ENCODE data around the gene HOXB3.
A peak's percentile ranks its signal among the peaks of the same experiment; 100 is the strongest.

The HOXB3 gene

GRCh38 chr17:48624118-48624517, 34.1 kb upstream of the HOXB3 start:
- CTCF ChIA-PET: interaction anchor here (0.5 to 5.0 kb wide), 13 partner anchors 11 to 576 kb away, joined by 3 to 37 read pairs (median 4); partner anchors contain the start of gene NFE2L1
- Histone ChIP-seq H3K4me3 (ENCODE audit: low read depth, low read length) (peak overlapping the region; percentile 78), H3K4me1 (ENCODE audit: control insufficient read depth, insufficient read depth, low read length) (peaks cover 29% of the 10 kb centered on the region), H3K27ac (ENCODE audit: extremely low read depth, low read depth, low read length) (peak overlapping the region; percentile 100; the same call in 1 of the 2 replicates), H3K36me3 (ENCODE audit: control insufficient read depth in 2 of 2, insufficient read depth in 1 of 2, low read length in 2 of 2) (peaks cover 0 to 26% of the 10 kb centered on the region in 2 experiments; a peak in 1 of 3 replicates), H3K9me3 (ENCODE audit: control insufficient read depth, insufficient read depth, low read depth, low read length) (no peaks in the 10 kb centered on the region)
- POLR2A ChIA-PET: interaction anchor here (1.1 to 1.4 kb wide), 2 partner anchors 11 to 26 kb away, joined by 3 to 7 read pairs; no protein-coding TSS in a partner anchor
- TF ChIP-seq, protein P1, sequence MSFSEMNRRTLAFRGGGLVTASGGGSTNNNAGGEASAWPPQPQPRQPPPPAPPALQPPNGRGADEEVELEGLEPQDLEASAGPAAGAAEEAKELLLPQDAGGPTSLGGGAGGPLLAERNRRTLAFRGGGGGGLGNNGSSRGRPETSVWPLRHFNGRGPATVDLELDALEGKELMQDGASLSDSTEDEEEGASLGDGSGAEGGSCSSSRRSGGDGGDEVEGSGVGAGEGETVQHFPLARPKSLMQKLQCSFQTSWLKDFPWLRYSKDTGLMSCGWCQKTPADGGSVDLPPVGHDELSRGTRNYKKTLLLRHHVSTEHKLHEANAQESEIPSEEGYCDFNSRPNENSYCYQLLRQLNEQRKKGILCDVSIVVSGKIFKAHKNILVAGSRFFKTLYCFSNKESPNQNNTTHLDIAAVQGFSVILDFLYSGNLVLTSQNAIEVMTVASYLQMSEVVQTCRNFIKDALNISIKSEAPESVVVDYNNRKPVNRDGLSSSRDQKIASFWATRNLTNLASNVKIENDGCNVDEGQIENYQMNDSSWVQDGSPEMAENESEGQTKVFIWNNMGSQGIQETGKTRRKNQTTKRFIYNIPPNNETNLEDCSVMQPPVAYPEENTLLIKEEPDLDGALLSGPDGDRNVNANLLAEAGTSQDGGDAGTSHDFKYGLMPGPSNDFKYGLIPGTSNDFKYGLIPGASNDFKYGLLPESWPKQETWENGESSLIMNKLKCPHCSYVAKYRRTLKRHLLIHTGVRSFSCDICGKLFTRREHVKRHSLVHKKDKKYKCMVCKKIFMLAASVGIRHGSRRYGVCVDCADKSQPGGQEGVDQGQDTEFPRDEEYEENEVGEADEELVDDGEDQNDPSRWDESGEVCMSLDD (tag by site-specific recombination; IDR thresholded peaks at IDR 0.05): no peak
- TF ChIP-seq TCF7L2 (IDR thresholded peaks at IDR 0.05; ENCODE audit: borderline replicate concordance, low read depth, low read length): no peak
- TF ChIP-seq ZNF654 (tag by site-specific recombination; IDR thresholded peaks at IDR 0.05; ENCODE audit: low read depth): no peak
- no peak for TF ChIP-seq EGR2 (tag by site-specific recombination; IDR thresholded peaks at IDR 0.05; ENCODE audit: low read depth)
- TF ChIP-seq ZNF76 (tag by site-specific recombination; IDR thresholded peaks at IDR 0.05; ENCODE audit: borderline replicate concordance, low read depth): no peak
- no peak for TF ChIP-seq ZNF785 (tag by site-specific recombination; IDR thresholded peaks at IDR 0.05)
- TF ChIP-seq INSM2 (tag by site-specific recombination; IDR thresholded peaks at IDR 0.05): no peak
- no peak for TF ChIP-seq ZNF585B (tag by site-specific recombination; IDR thresholded peaks at IDR 0.05)
- TF ChIP-seq, protein P2, sequence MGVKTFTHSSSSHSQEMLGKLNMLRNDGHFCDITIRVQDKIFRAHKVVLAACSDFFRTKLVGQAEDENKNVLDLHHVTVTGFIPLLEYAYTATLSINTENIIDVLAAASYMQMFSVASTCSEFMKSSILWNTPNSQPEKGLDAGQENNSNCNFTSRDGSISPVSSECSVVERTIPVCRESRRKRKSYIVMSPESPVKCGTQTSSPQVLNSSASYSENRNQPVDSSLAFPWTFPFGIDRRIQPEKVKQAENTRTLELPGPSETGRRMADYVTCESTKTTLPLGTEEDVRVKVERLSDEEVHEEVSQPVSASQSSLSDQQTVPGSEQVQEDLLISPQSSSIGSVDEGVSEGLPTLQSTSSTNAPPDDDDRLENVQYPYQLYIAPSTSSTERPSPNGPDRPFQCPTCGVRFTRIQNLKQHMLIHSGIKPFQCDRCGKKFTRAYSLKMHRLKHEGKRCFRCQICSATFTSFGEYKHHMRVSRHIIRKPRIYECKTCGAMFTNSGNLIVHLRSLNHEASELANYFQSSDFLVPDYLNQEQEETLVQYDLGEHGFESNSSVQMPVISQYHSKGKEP (tag by site-specific recombination; IDR thresholded peaks at IDR 0.05): no peak
- TF ChIP-seq PBX3 (CRISPR knock-in tag; IDR thresholded peaks at IDR 0.05): no peak

GRCh38 chr17:48623583-48623982, 33.5 kb upstream of the HOXB3 start:
- peaks cover 33% of the 10 kb centered on the region for H3K4me1 ChIP-seq (ENCODE audit: control insufficient read depth, insufficient read depth, low read length)
- ChIA-PET CTCF (interaction anchor here (1.0 to 5.0 kb wide), 15 partner anchors 11 to 575 kb away, joined by 3 to 37 read pairs (median 3); partner anchors contain the start of genes HOXB5 and NFE2L1), POLR2A (interaction anchor here (1.1 to 1.4 kb wide), 2 partner anchors 11 to 26 kb away, joined by 3 to 7 read pairs; no protein-coding TSS in a partner anchor)
- TF ChIP-seq PATZ1 (tag by site-specific recombination; IDR thresholded peaks at IDR 0.05) (peak; percentile 59; the same call in 1 of the 2 replicates), GLIS2 (tag by site-specific recombination; IDR thresholded peaks at IDR 0.05) (peak; percentile 27; the same call in 1 of the 2 replicates), GFI1B (tag by site-specific recombination; IDR thresholded peaks at IDR 0.05) (no peak), ZNF18 (tag by site-specific recombination; IDR thresholded peaks at IDR 0.05) (peak; percentile 92), ZNF610 (tag by site-specific recombination; IDR thresholded peaks at IDR 0.05; ENCODE audit: borderline replicate concordance) (no peak), IKZF3 (tag by site-specific recombination; IDR thresholded peaks at IDR 0.05) (no peak), ZNF600 (tag by site-specific recombination; IDR thresholded peaks at IDR 0.05) (peak; percentile 79)
- TF ChIP-seq, protein P3, sequence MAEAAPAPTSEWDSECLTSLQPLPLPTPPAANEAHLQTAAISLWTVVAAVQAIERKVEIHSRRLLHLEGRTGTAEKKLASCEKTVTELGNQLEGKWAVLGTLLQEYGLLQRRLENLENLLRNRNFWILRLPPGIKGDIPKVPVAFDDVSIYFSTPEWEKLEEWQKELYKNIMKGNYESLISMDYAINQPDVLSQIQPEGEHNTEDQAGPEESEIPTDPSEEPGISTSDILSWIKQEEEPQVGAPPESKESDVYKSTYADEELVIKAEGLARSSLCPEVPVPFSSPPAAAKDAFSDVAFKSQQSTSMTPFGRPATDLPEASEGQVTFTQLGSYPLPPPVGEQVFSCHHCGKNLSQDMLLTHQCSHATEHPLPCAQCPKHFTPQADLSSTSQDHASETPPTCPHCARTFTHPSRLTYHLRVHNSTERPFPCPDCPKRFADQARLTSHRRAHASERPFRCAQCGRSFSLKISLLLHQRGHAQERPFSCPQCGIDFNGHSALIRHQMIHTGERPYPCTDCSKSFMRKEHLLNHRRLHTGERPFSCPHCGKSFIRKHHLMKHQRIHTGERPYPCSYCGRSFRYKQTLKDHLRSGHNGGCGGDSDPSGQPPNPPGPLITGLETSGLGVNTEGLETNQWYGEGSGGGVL (tag by site-specific recombination; IDR thresholded peaks at IDR 0.05): peak; percentile 33; the same call in 1 of the 2 replicates
- H3K36me3 ChIP-seq (ENCODE audit: control insufficient read depth in 2 of 2, insufficient read depth in 1 of 2, low read length in 2 of 2): peaks cover 0 to 26% of the 10 kb centered on the region in 2 experiments; a peak in 1 of 3 replicates
- no peaks in the 10 kb centered on the region for H3K9me3 ChIP-seq (ENCODE audit: control insufficient read depth, insufficient read depth, low read depth, low read length)
- H3K27ac ChIP-seq (ENCODE audit: extremely low read depth, low read depth, low read length): no peak overlapping the region
- no peak overlapping the region for H3K4me3 ChIP-seq (ENCODE audit: low read depth, low read length)

Measured in HEK293 (cell line).